SIG-M5 (cell line): Measurements from ENCODE around the gene RHOT2.
"Not testable (repeated sequence)": the region's sequence is repeated elsewhere in the genome, so short reads cannot be mapped to it uniquely, and the experiment has no call there.

ENCODE experiments used
- DNase-seq: peaks from one replicate; lab custom pipeline; 2025; lab: John Stamatoyannopoulos, UW

The RHOT2 gene

GRCh38 chr16:681746-682427 lies 14.0 kb downstream of the RHOT2 start:
- DNase-seq, result no peak

GRCh38 chr16:682493-683395 lies 14.8 kb downstream of the RHOT2 start:
- no peak for DNase-seq

GRCh38 chr16:683396-684070 lies 15.6 kb downstream of the RHOT2 start:
- no peak for DNase-seq

- DNase-seq, result peak; percentile 75
These were observed 16.3 kb downstream of the RHOT2 start, which contains the start of gene JMJD8 for GRCh38 chr16:684071-684794. Gene JMJD8 (minus strand): TSS chr16:684334. CDS start chr16:684319, 15 bp downstream.

- DNase-seq, result no peak
These were observed 17.2 kb downstream of the RHOT2 start for GRCh38 chr16:684961-685696.

- DNase-seq, result no peak
These were observed 18.0 kb downstream of the RHOT2 start for GRCh38 chr16:685967-686366.

GRCh38 chr16:686459-687260 lies 18.7 kb downstream of the RHOT2 start:
- DNase-seq, result no peak

GRCh38 chr16:687499-687898 lies 19.6 kb downstream of the RHOT2 start:
- no peak for DNase-seq

- no peak for DNase-seq
These were observed 21.4 kb downstream of the RHOT2 start for GRCh38 chr16:689175-689897.

GRCh38 chr16:691242-691641 lies 23.3 kb downstream of the RHOT2 start:
- DNase-seq, result not testable (repeated sequence)

GRCh38 chr16:692356-693108 lies 24.6 kb downstream of the RHOT2 start:
- DNase-seq, result no peak

GRCh38 chr16:693364-693763 lies 25.4 kb downstream of the RHOT2 start:
- no peak for DNase-seq

- DNase-seq, result no peak
These were observed 25.8 kb downstream of the RHOT2 start for GRCh38 chr16:693766-694165.

- no peak for DNase-seq
These were observed 26.4 kb downstream of the RHOT2 start for GRCh38 chr16:694187-694862.

GRCh38 chr16:694863-695354 lies 27.0 kb downstream of the RHOT2 start:
- DNase-seq, result no peak

GRCh38 chr16:695355-696089 lies 27.6 kb downstream of the RHOT2 start:
- DNase-seq, result no peak

- DNase-seq, result no peak
These were observed 31.2 kb downstream of the RHOT2 start for GRCh38 chr16:698911-699671.
